Trophoblast cell (in vitro differentiated cells and primary cell): ENCODE data around the gene CRTC1.

Source experiments
- DNase-seq, 2 donors: peaks; one replicate each; pipeline ENCODE4 v3.0.0-alpha.2; 2016
- H2AFZ ChIP-seq: 2 replicates; pipeline ENCODE4 v1.6.1; 2013; ENCODE audit warnings: low read length, moderate library complexity, mild to moderate bottlenecking; ENCODE audit not compliant: insufficient read depth, poor library complexity
- H2AK5ac ChIP-seq: 2 replicates; pipeline ENCODE4 v1.6.1; 2013; ENCODE audit warnings: mild to moderate bottlenecking, low read length
- H2BK120ac ChIP-seq: 2 replicates; pipeline ENCODE4 v1.6.1; 2013; ENCODE audit warnings: low read length, mild to moderate bottlenecking, moderate library complexity; ENCODE audit not compliant: insufficient read depth, poor library complexity
- H2BK12ac ChIP-seq: 2 replicates; pipeline ENCODE4 v1.6.1; 2013; ENCODE audit warnings: mild to moderate bottlenecking, low read length, moderate library complexity
- H2BK5ac ChIP-seq: 2 replicates; pipeline ENCODE4 v1.6.1; 2013; ENCODE audit warnings: low read length, low read depth, moderate library complexity, mild to moderate bottlenecking; ENCODE audit not compliant: poor library complexity
- H3K14ac ChIP-seq: 2 replicates; pipeline ENCODE4 v1.6.1; 2013; ENCODE audit warnings: mild to moderate bottlenecking, low read length
- H3K18ac ChIP-seq: 2 replicates; pipeline ENCODE4 v1.6.1; 2013; ENCODE audit warnings: mild to moderate bottlenecking, low read length
- H3K23ac ChIP-seq: 2 replicates; pipeline ENCODE4 v1.6.1; 2013; ENCODE audit warnings: low read length
- H3K27ac ChIP-seq: 2 replicates; pipeline ENCODE4 v1.5.1; 2013; ENCODE audit warnings: low read depth, mild to moderate bottlenecking, inconsistent platforms, low read length, moderate library complexity
- H3K27me3 ChIP-seq: 2 replicates; pipeline ENCODE4 v1.6.1; 2013; ENCODE audit warnings: inconsistent platforms, mild to moderate bottlenecking, low read length, moderate library complexity; ENCODE audit not compliant: insufficient read depth
- H3K36me3 ChIP-seq, 2 experiments: 1 replicate in 1 of 2; 2 replicates in 1 of 2; pipeline ENCODE4 v1.6.1; 2013; ENCODE audit warnings: low read length in 2 of 2, mild to moderate bottlenecking in 2 of 2, moderate library complexity in 1 of 2; ENCODE audit not compliant: insufficient read depth in 2 of 2, control insufficient read depth in 1 of 2
- H3K4ac ChIP-seq: 2 replicates; pipeline ENCODE4 v1.6.1; 2013; ENCODE audit warnings: low read depth, mild to moderate bottlenecking, low read length, moderate library complexity
- H3K4me1 ChIP-seq, 2 experiments: 1 replicate in 1 of 2; 2 replicates in 1 of 2; pipeline ENCODE4 v1.6.1; 2013; ENCODE audit warnings: low read length in 2 of 2, mild to moderate bottlenecking in 2 of 2, moderate library complexity in 1 of 2; ENCODE audit not compliant: insufficient read depth in 2 of 2, control insufficient read depth in 1 of 2
- H3K4me2 ChIP-seq: 2 replicates; pipeline ENCODE4 v1.6.1; 2013; ENCODE audit warnings: inconsistent platforms, mild to moderate bottlenecking, low read length, moderate library complexity
- H3K4me3 ChIP-seq: 2 replicates; pipeline ENCODE4 v1.5.1; 2013; ENCODE audit warnings: mild to moderate bottlenecking, low read depth, low read length, inconsistent platforms
- H3K79me1 ChIP-seq: one replicate; pipeline ENCODE4 v1.6.1; 2013; ENCODE audit warnings: low read length
- H3K79me2 ChIP-seq: 2 replicates; pipeline ENCODE4 v1.6.1; 2013; ENCODE audit warnings: low read length, mild to moderate bottlenecking; ENCODE audit not compliant: control insufficient read depth, insufficient read depth, poor library complexity
- H3K9ac ChIP-seq: 2 replicates; pipeline ENCODE4 v1.6.1; 2013; ENCODE audit warnings: mild to moderate bottlenecking, low read length
- H3K9me3 ChIP-seq: 2 replicates; pipeline ENCODE4 v1.6.1; 2013; ENCODE audit warnings: low read depth, mild to moderate bottlenecking, control low read depth, inconsistent platforms, low read length; ENCODE audit not compliant: insufficient read depth
- H4K12ac ChIP-seq: 2 replicates; pipeline ENCODE4 v1.6.1; 2013; ENCODE audit warnings: low read depth, mild to moderate bottlenecking, low read length, moderate library complexity
- H4K8ac ChIP-seq: 2 replicates; pipeline ENCODE4 v1.6.1; 2013; ENCODE audit warnings: low read depth, mild to moderate bottlenecking, low read length, moderate library complexity
- H4K91ac ChIP-seq: one replicate; pipeline ENCODE4 v1.6.1; 2013; ENCODE audit warnings: low read depth, mild to moderate bottlenecking, low read length, moderate library complexity
- WGBS: extraction: QIAGEN DNeasy Blood & Tissue Kit; methylation state at CpG from one replicate; pipeline ENCODE4 v1.1.7; 2013; ENCODE audit warnings: missing lambda C conversion rate; ENCODE audit not compliant: insufficient read length, insufficient coverage; ENCODE audit errors: extremely low coverage; 5-methylcytosine and 5-hydroxymethylcytosine counted together

The CRTC1 gene

DNA sequence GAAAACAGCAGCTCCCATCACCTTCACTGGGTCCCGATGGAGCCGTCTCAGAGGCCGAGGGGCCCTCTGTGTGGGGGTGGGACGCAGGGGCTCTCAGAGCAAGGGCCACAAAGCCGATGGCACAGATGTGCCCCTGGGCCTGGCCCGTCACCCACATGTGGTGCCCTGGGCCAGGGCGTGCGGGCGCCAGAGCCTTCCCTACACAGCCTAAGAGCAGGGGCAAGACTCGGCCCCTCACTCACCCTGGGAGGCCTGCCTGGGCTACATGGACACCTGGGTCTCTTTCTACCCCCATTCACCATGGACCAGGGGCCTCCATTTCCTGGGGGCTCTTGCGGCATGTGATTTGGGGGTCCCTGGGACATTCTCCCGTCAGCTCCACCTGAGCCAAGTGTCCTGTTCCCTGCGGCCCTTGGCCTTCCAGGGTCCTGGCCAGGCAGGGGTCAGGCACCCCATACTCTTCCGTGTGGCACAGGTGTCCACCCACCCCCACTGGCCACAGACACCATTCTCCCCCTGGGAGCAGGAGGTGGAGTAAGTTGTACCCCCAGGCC is 97.6 kb downstream of the CRTC1 start:
- peaks cover 13% of the 10 kb centered on the region for H3K9me3 ChIP-seq
- H2AFZ ChIP-seq: no peak overlapping the region
- H3K36me3 ChIP-seq: no peaks in the 10 kb centered on the region
- H2BK120ac ChIP-seq: no peak overlapping the region
- WGBS: no CpG with 5 or more reads among the region's 14 CpGs
- H2BK12ac ChIP-seq: no peak overlapping the region
- no peak overlapping the region for H4K12ac ChIP-seq
- H3K79me2 ChIP-seq: no peaks in the 10 kb centered on the region
- H3K27ac ChIP-seq: no peak overlapping the region
- no peak overlapping the region for H3K4me2 ChIP-seq
- H2AK5ac ChIP-seq: no peak overlapping the region
- no peak overlapping the region for H4K8ac ChIP-seq
- peaks cover 6 to 7% of the 10 kb centered on the region in 2 experiments for H3K4me1 ChIP-seq
- H4K91ac ChIP-seq: no peak overlapping the region
- no peak overlapping the region for H3K14ac ChIP-seq
- H3K79me1 ChIP-seq: no peaks in the 10 kb centered on the region
- H3K18ac ChIP-seq: no peak overlapping the region
- no peak overlapping the region for H2BK5ac ChIP-seq
- no peak overlapping the region for H3K23ac ChIP-seq
- H3K9ac ChIP-seq: no peak overlapping the region
- no peak overlapping the region for H3K4ac ChIP-seq
- no peak overlapping the region for H3K4me3 ChIP-seq
- no peak for DNase-seq
- peaks cover 10% of the 10 kb centered on the region for H3K27me3 ChIP-seq

DNA sequence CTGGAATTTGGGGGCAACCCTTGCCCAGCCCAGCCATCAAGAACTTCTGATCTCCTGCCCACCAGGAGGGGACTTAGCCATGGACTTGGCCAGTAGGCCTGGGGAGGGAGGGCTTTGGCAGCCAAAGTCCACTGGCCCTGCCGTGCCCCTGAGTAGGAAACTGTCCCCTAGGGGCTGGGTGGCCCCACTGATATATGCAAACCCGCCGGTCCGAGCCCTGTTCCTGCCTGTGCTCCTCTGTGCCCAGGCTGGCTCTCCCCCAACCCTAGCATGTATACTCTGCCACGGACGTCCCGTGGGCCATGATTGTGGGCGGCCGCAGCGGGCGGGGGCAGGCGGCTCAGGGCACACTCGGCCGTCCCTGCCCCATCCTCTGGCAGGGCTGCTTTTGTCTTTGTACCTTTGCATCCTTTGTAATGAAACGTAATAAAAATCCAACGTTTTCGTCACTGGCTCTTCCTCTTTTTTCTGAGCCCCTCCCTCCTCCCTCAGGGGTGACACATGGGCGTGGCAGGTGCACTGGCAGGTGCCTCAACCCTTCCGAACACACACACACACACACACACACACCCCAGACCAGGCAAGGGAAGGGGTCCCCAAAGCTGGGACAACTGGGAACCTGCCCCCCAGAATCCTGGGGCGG is 98.5 kb downstream of the CRTC1 start:
- Histone ChIP-seq H3K27me3 (peaks cover 15% of the 10 kb centered on the region), H3K79me1 (no peaks in the 10 kb centered on the region), H3K9me3 (peaks cover 16% of the 10 kb centered on the region), H3K4me1 (no peaks in the 10 kb centered on the region), H3K79me2 (no peaks in the 10 kb centered on the region), H3K14ac (no peak overlapping the region), H4K91ac (no peak overlapping the region), H2BK12ac (no peak overlapping the region), H2AFZ (no peak overlapping the region), H3K36me3 (no peaks in the 10 kb centered on the region), H2BK120ac (no peak overlapping the region), H3K4me2 (no peak overlapping the region), H3K18ac (no peak overlapping the region), H3K27ac (no peak overlapping the region), H3K9ac (no peak overlapping the region), H2BK5ac (no peak overlapping the region), H3K4me3 (no peak overlapping the region), H3K4ac (no peak overlapping the region), H4K12ac (no peak overlapping the region), H3K23ac (no peak overlapping the region), H2AK5ac (no peak overlapping the region), H4K8ac (no peak overlapping the region)
- no CpG with 5 or more reads among the region's 20 CpGs for WGBS
- DNase-seq: no peak

DNA sequence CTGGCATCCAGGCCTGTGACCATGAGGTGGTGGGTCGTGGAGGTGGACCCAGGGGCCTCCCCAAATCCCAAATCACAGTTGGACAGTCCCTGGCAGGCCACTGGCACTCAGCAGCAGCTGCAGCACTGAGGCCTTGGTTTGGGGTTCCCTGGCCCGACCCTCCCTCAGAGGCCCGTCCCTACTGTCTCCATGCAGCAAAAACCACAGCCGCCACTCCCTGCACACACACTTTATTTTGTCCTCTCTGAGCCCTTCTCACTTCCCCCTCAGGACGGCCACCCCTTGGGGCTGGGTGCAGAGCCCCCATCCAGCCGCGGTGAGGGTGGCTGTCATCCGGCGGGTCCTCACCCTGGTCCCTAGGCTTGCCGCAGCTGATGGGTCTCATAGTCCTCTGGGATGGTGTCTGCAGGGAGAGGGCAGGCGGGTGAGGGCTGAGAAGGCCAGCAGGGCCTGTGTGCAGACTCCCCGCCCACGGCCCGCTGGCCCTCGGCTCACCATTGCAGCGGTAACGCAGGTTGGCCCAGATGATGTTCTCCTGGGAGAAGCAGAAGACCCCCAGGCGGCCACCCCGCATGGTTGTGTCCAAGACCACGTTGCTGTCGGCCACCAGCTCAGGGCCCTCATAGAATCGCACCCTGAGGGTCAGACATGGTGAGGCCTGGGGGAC is 99.2 kb downstream of the CRTC1 start:
- no peak for DNase-seq
- no peak overlapping the region for H4K12ac ChIP-seq
- no peak overlapping the region for H3K4me3 ChIP-seq
- H3K14ac ChIP-seq: no peak overlapping the region
- no CpG with 5 or more reads among the region's 22 CpGs for WGBS
- H3K79me2 ChIP-seq: no peaks in the 10 kb centered on the region
- H3K23ac ChIP-seq: no peak overlapping the region
- no peak overlapping the region for H3K18ac ChIP-seq
- no peaks in the 10 kb centered on the region for H3K36me3 ChIP-seq
- H3K4me1 ChIP-seq: no peaks in the 10 kb centered on the region
- H3K4me2 ChIP-seq: no peak overlapping the region
- peaks cover 21% of the 10 kb centered on the region for H3K27me3 ChIP-seq
- H4K8ac ChIP-seq: no peak overlapping the region
- no peak overlapping the region for H2BK120ac ChIP-seq
- peaks cover 18% of the 10 kb centered on the region for H3K9me3 ChIP-seq
- no peak overlapping the region for H3K27ac ChIP-seq
- H4K91ac ChIP-seq: no peak overlapping the region
- H3K79me1 ChIP-seq: no peaks in the 10 kb centered on the region
- H2AK5ac ChIP-seq: no peak overlapping the region
- no peak overlapping the region for H2BK5ac ChIP-seq
- H3K4ac ChIP-seq: no peak overlapping the region
- no peak overlapping the region for H2AFZ ChIP-seq
- H3K9ac ChIP-seq: no peak overlapping the region
- H2BK12ac ChIP-seq: no peak overlapping the region

DNA sequence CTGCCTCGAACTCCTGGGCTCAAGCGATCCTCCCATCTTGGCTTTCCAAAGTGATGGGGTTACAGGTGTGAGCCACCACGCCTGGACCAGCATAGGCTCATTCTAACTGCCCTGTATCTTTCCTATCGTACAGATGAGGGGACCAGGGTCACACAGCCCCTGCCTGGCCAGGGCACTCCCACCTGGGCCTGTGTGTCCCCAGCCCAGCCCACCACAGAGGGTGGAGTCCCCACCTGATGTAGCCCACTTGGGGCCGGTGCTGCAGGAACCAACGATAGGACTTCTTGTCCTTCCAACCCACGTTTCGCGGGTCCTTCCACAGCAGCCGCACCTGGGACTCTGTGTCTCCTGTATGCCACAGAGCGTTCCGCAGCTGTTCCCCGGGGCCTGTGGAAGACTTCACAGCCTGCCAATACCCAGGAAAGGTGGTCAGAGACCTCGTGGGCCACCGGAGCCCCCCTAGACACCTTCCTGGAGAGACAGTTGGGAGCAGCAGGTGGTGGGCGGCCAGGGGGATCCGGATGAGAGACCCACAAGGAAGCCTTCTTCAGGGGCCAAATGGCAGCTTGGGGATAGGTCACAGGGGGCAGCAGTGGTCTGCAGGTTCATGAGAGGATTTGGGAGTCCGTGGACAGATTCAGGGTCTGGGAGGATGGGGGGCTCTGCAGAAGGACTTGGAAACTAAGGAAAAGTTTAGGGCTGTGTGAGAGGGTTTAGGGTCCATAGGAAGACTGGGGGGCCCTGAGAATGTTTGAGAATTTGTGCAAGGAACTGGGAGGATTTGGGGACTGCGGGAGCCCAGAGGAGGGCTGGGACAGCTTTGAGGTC is 100.7 kb downstream of the CRTC1 start:
- Histone ChIP-seq H4K8ac (no peak overlapping the region), H3K14ac (no peak overlapping the region), H4K91ac (no peak overlapping the region), H4K12ac (no peak overlapping the region), H3K18ac (no peak overlapping the region), H3K4me2 (no peak overlapping the region), H2AK5ac (no peak overlapping the region), H3K27me3 (peaks cover 34% of the 10 kb centered on the region), H2BK12ac (no peak overlapping the region), H3K9me3 (peaks cover 24% of the 10 kb centered on the region), H3K27ac (no peak overlapping the region), H3K79me1 (no peaks in the 10 kb centered on the region), H3K9ac (no peak overlapping the region), H3K4ac (no peak overlapping the region), H3K79me2 (no peaks in the 10 kb centered on the region), H2BK5ac (no peak overlapping the region), H2BK120ac (no peak overlapping the region), H3K36me3 (no peaks in the 10 kb centered on the region), H2AFZ (no peak overlapping the region), H3K4me3 (no peak overlapping the region), H3K4me1 (no peaks in the 10 kb centered on the region), H3K23ac (no peak overlapping the region)
- WGBS: no CpG with 5 or more reads among the region's 19 CpGs
- no peak for DNase-seq
